K562 (cell line): Measurements from ENCODE around the gene NDOR1. TPM values are rescaled to one million over a fixed set of nuclear protein-coding genes. Genes with fewer than 3 reads are reported as not detected.

Experiments used
- ATF3 ChIP-seq, 2 experiments: fragments of 450-650 bp in 1 of 2; sonication (generic) in 1 of 2; formaldehyde crosslinking in 1 of 2; IDR thresholded peaks in 1 of 2; conservative IDR thresholded peaks in 1 of 2; 2 replicates each; pipeline versions ENCODE4 v1.6.1 to v1.8.1; 2016 to 2023; ENCODE audit warnings: mild to moderate bottlenecking in 2 of 2, moderate library complexity in 2 of 2, inconsistent platforms in 1 of 2, missing genetic modification reagents in 1 of 2
- BCL6 ChIP-seq: fragments of 250-450 bp; sonication (Bioruptor Pico); IDR thresholded peaks from 2 replicates; pipeline ENCODE4 v1.4.0; 2020
- BHLHE40 ChIP-seq: IDR thresholded peaks from 2 replicates; pipeline ENCODE4 v1.6.1; 2011; ENCODE audit warnings: low read length, improper control_type of control experiment
- CC2D1A ChIP-seq: fragments of 450-650 bp; IDR thresholded peaks from 2 replicates; pipeline ENCODE4 v1.6.1; 2017; ENCODE audit warnings: mild to moderate bottlenecking
- GTF2A2 ChIP-seq: IDR thresholded peaks from 2 replicates; pipeline ENCODE4 v1.6.1; 2016; ENCODE audit warnings: mild to moderate bottlenecking, missing genetic modification characterization, missing compliant biosample characterization
- HNRNPK ChIP-seq: fragments of 200-400 bp; formaldehyde crosslinking; IDR thresholded peaks from one replicate; pipeline ENCODE4 v1.6.1; 2018; ENCODE audit warnings: mild to moderate bottlenecking, low read depth, low read length; ENCODE audit not compliant: poor library complexity, severe bottlenecking
- ILK ChIP-seq: fragments of 450-650 bp; IDR thresholded peaks from 2 replicates; pipeline ENCODE4 v1.6.1; 2016; ENCODE audit warnings: missing genetic modification characterization, low read depth, mild to moderate bottlenecking, missing compliant biosample characterization, moderate library complexity, borderline replicate concordance
- MCM5 ChIP-seq: fragments of 450-650 bp; IDR thresholded peaks from 2 replicates; pipeline ENCODE4 v1.6.1; 2016; ENCODE audit warnings: low read depth
- NFRKB ChIP-seq: fragments of 450-650 bp; IDR thresholded peaks from 2 replicates; pipeline ENCODE4 v1.6.1; 2016; ENCODE audit warnings: low read depth
- POLR2H ChIP-seq: IDR thresholded peaks from 2 replicates; pipeline ENCODE4 v1.6.1; 2016; ENCODE audit warnings: missing genetic modification characterization, low read depth, mild to moderate bottlenecking, control low read depth, missing compliant biosample characterization, moderate library complexity
- RBM15 ChIP-seq: fragments of 200-400 bp; formaldehyde crosslinking; IDR thresholded peaks from 2 replicates; pipeline ENCODE4 v1.6.1; 2018; ENCODE audit warnings: mild to moderate bottlenecking, low read length, moderate library complexity; ENCODE audit not compliant: insufficient read depth
- RBM34 ChIP-seq: fragments of 200-400 bp; formaldehyde crosslinking; IDR thresholded peaks from 2 replicates; pipeline ENCODE4 v1.6.1; 2018; ENCODE audit warnings: low read length, borderline replicate concordance; ENCODE audit not compliant: insufficient read depth
- ZBTB11 ChIP-seq, 3 experiments: fragments of 200-800 bp in 1 of 3; fragments of 250-450 bp in 1 of 3; fragments of 450-650 bp in 1 of 3; sonication (Bioruptor Pico) in 1 of 3; sonication (Bioruptor generic) in 1 of 3; formaldehyde crosslinking in 1 of 3; IDR thresholded peaks; 2 replicates each; pipeline versions ENCODE4 v1.6.1 to v1.8.0; 2016 to 2022; ENCODE audit warnings: mild to moderate bottlenecking in 2 of 3, missing genetic modification characterization in 2 of 3, missing compliant biosample characterization in 1 of 3, moderate library complexity in 1 of 3
- ZNF277 ChIP-seq: fragments of 250-450 bp; sonication (Bioruptor Pico); IDR thresholded peaks from 2 replicates; pipeline ENCODE4 v1.8.0; 2022; ENCODE audit warnings: inconsistent platforms, mild to moderate bottlenecking, moderate library complexity, borderline replicate concordance
- ZNF445 ChIP-seq: fragments of 250-450 bp; sonication (Bioruptor Pico); IDR thresholded peaks from 2 replicates; pipeline ENCODE4 v1.4.0; 2020; ENCODE audit warnings: low read depth, mild to moderate bottlenecking, moderate library complexity
- ZNF717 ChIP-seq: fragments of 250-450 bp; sonication (Bioruptor Pico); IDR thresholded peaks from 2 replicates; pipeline ENCODE4 v1.5.0; 2021
- polyA plus RNA-seq, 8 experiments: library from polyadenylated mRNA; depleted of rRNA in 4 of 8; stranded (reverse) in 5 of 8; unstranded in 3 of 8; fragments of >200 nt; fragmentation: Nextera tagmentation in 2 of 8; fragmentation: Illumina TruSeq in 1 of 8; extraction: Ambion mirVana in 2 of 8; extraction: Trizol in 1 of 8; gene quantifications; 2 replicates each; pipeline versions ENCODE4 v1.2.1 to v1.2.3, GENCODE V29; 2011 to 2014; ENCODE audit warnings: inconsistent platforms in 1 of 8, missing spikeins in 1 of 8
- total RNA-seq, 7 experiments: library from RNA; depleted of rRNA in 6 of 7; stranded (reverse); fragments of >200 nt in 6 of 7; fragmentation: Illumina TruSeq in 2 of 7; extraction: Trizol in 2 of 7; gene quantifications; 2 replicates each; pipeline versions ENCODE4 v1.2.1 to v1.2.3, GENCODE V29; 2011 to 2021; ENCODE audit warnings: low replicate concordance in 1 of 7
- TF ChIP-seq, protein P1 (sequence below), 3 experiments: fragments of 200-800 bp in 1 of 3; sonication (Bioruptor generic) in 1 of 3; sonication (generic) in 1 of 3; formaldehyde crosslinking in 1 of 3; IDR thresholded peaks; 2 replicates each; pipeline versions ENCODE4 v1.6.1 to v1.8.0; 2016 to 2022; ENCODE audit warnings: mild to moderate bottlenecking in 2 of 3, missing compliant biosample characterization in 2 of 3, missing genetic modification characterization in 2 of 3, missing genetic modification reagents in 1 of 3
- TF ChIP-seq, protein P2 (sequence below): sonication (generic); formaldehyde crosslinking; IDR thresholded peaks from 2 replicates; pipeline ENCODE4 v1.8.0; 2022; ENCODE audit warnings: mild to moderate bottlenecking, missing genetic modification reagents

Gene NDOR1
- total and polyA plus RNA-seq, 9 of the 15 experiments (the other 6 are each of a cell fraction or from before 2014, with no cell fraction given), result 0.06 to 36.9 (median 6.9) TPM

- TF ChIP-seq ZBTB11 (CRISPR knock-in tag; IDR thresholded peaks at IDR 0.05) (peak; percentile 80 to 98 (median 96)), RBM34 (no peak), MCM5 (no peak), CC2D1A (no peak), ATF3 (IDR thresholded peaks at IDR 0.05) (no peak), ATF3 (CRISPR knock-in tag; conservative IDR thresholded peaks at IDR 0.05) (no peak), POLR2H (no peak), BCL6 (no peak), NFRKB (no peak), GTF2A2 (tag) (no peak), ZNF277 (CRISPR knock-in tag) (no peak), HNRNPK (no peak), BHLHE40 (no peak), RBM15 (no peak), ZNF445 (no peak), ZNF717 (CRISPR knock-in tag) (no peak), ILK (tag) (no peak)
- TF ChIP-seq, protein P1, sequence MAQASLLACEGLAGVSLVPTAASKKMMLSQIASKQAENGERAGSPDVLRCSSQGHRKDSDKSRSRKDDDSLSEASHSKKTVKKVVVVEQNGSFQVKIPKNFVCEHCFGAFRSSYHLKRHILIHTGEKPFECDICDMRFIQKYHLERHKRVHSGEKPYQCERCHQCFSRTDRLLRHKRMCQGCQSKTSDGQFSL (CRISPR knock-in tag; IDR thresholded peaks at IDR 0.05), result no peak
- TF ChIP-seq, protein P1 (tag; IDR thresholded peaks at IDR 0.05), result no peak
- TF ChIP-seq, protein P2, sequence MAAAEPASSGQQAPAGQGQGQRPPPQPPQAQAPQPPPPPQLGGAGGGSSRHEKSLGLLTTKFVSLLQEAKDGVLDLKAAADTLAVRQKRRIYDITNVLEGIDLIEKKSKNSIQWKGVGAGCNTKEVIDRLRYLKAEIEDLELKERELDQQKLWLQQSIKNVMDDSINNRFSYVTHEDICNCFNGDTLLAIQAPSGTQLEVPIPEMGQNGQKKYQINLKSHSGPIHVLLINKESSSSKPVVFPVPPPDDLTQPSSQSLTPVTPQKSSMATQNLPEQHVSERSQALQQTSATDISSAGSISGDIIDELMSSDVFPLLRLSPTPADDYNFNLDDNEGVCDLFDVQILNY (CRISPR knock-in tag), result no peak
Measured at GRCh38 chr9:137223078-137223970, 17.8 kb downstream of the NDOR1 start (continued).
